GM23338 (cell line): ENCODE results near the gene ESYT2. TPM values are rescaled to one million over a fixed set of nuclear protein-coding genes. Genes with fewer than 3 reads are reported as not detected.

ENCODE experiments used
- ATAC-seq: fragments of 200-7000 bp; cut with Tn5 transposase; 3 replicates; pipeline ENCODE4 v1.9.1; 2020
- DNase-seq: peaks from one replicate; pipeline ENCODE4 v3.0.0-alpha.2; 2015; ENCODE audit warnings: low spot score
- H2AFZ ChIP-seq: fragments of 200-600 bp; sonication (generic); 2 replicates; pipeline ENCODE4 v1.8.0; 2016; ENCODE audit warnings: antibody characterized with exemption, mild to moderate bottlenecking, moderate library complexity
- H3F3A ChIP-seq: fragments of 200-600 bp; sonication (generic); replicated peaks from 2 replicates; pipeline ENCODE4 v1.8.0; 2017; ENCODE audit warnings: antibody characterized with exemption, mixed run types, low read depth
- H3K27ac ChIP-seq: fragments of 200-600 bp; sonication (generic); 2 replicates; pipeline ENCODE4 v1.6.1; 2016; ENCODE audit warnings: low read depth
- H3K27me3 ChIP-seq: fragments of 200-600 bp; sonication (generic); 2 replicates; pipeline ENCODE4 v1.8.0; 2016; ENCODE audit warnings: mild to moderate bottlenecking, mixed run types, moderate library complexity; ENCODE audit not compliant: insufficient read depth
- H3K36me3 ChIP-seq: fragments of 200-600 bp; sonication (generic); 2 replicates; pipeline ENCODE4 v1.8.0; 2016; ENCODE audit warnings: mild to moderate bottlenecking; ENCODE audit not compliant: insufficient read depth
- H3K4me1 ChIP-seq: fragments of 200-600 bp; sonication (generic); 2 replicates; pipeline ENCODE4 v1.8.0; 2016; ENCODE audit warnings: mild to moderate bottlenecking, moderate library complexity; ENCODE audit not compliant: insufficient read depth
- H3K4me2 ChIP-seq: fragments of 200-600 bp; sonication (generic); 2 replicates; pipeline ENCODE4 v1.7.1; 2017; ENCODE audit warnings: mixed run types
- H3K4me3 ChIP-seq: fragments of 200-600 bp; sonication (generic); 2 replicates; pipeline ENCODE4 v1.6.1; 2016; ENCODE audit warnings: mixed run types
- H3K79me2 ChIP-seq: fragments of 200-600 bp; sonication (generic); replicated peaks from 2 replicates; pipeline ENCODE4 v1.8.0; 2017; ENCODE audit warnings: mild to moderate bottlenecking; ENCODE audit not compliant: insufficient read depth
- H3K9me2 ChIP-seq: fragments of 200-600 bp; sonication (generic); 2 replicates; pipeline ENCODE4 v1.8.0; 2017; ENCODE audit not compliant: insufficient read depth
- H4K20me1 ChIP-seq: fragments of 200-600 bp; sonication (generic); replicated peaks from 2 replicates; pipeline ENCODE4 v1.8.0; 2017; ENCODE audit warnings: mild to moderate bottlenecking; ENCODE audit not compliant: insufficient read depth
- H3K27ac Mint-ChIP-seq: 2 replicates; pipeline ENCODE4 v1.8.0; 2020; ENCODE audit warnings: inconsistent platforms, mild to moderate bottlenecking, moderate library complexity, mixed read lengths
- H3K27me3 Mint-ChIP-seq: 3 replicates; pipeline ENCODE4 v1.8.0; 2022; ENCODE audit warnings: low read depth, mild to moderate bottlenecking, moderate library complexity, mixed read lengths, inconsistent platforms; ENCODE audit not compliant: insufficient read depth, poor library complexity
- H3K36me3 Mint-ChIP-seq: 3 replicates; pipeline ENCODE4 v1.8.0; 2021; ENCODE audit warnings: low read depth, mild to moderate bottlenecking, inconsistent platforms, moderate library complexity, mixed read lengths
- H3K4me1 Mint-ChIP-seq: 3 replicates; pipeline ENCODE4 v1.8.0; 2020; ENCODE audit warnings: mild to moderate bottlenecking, inconsistent platforms, mixed read lengths
- H3K4me3 Mint-ChIP-seq: 3 replicates; pipeline ENCODE4 v1.8.0; 2021; ENCODE audit warnings: moderate library complexity, mild to moderate bottlenecking, inconsistent platforms, mixed read lengths
- H3K9me3 Mint-ChIP-seq: 3 replicates; pipeline ENCODE4 v1.8.0; 2020; ENCODE audit warnings: moderate library complexity, mild to moderate bottlenecking, inconsistent platforms, mixed read lengths
- ETS1 ChIP-seq: IDR thresholded peaks from 2 replicates; pipeline ENCODE4 v1.6.1; 2016; ENCODE audit warnings: antibody characterized with exemption
- EZH2 ChIP-seq: fragments of 200-600 bp; sonication (generic); IDR thresholded peaks from one replicate; pipeline ENCODE4 v1.8.0; 2017; ENCODE audit warnings: antibody characterized with exemption, mild to moderate bottlenecking, low read depth; ENCODE audit not compliant: unreplicated experiment
- EZH2phosphoT487 ChIP-seq: fragments of 200-600 bp; sonication (generic); IDR thresholded peaks from one replicate; pipeline ENCODE4 v1.8.1; 2018; ENCODE audit warnings: antibody characterized with exemption; ENCODE audit not compliant: unreplicated experiment
- ZNF114 ChIP-seq: fragments of 250-450 bp; sonication (Bioruptor Pico); IDR thresholded peaks from 2 replicates; pipeline ENCODE4 v1.5.0; 2020; ENCODE audit warnings: mild to moderate bottlenecking, moderate library complexity
- ZNF331 ChIP-seq: fragments of 250-450 bp; sonication (Bioruptor Pico); IDR thresholded peaks from 2 replicates; pipeline ENCODE4 v1.5.0; 2020; ENCODE audit warnings: low read depth, mild to moderate bottlenecking, moderate library complexity
- ZNF462 ChIP-seq: fragments of 250-450 bp; sonication (Bioruptor Pico); IDR thresholded peaks from 2 replicates; pipeline ENCODE4 v1.5.0; 2020; ENCODE audit warnings: mild to moderate bottlenecking, moderate library complexity
- polyA plus RNA-seq: library from polyadenylated mRNA; unstranded; fragments of >200 nt; fragmentation: Nextera tagmentation; extraction: Ambion mirVana; gene quantifications from 2 replicates; pipeline ENCODE4 v1.2.1, GENCODE V29; 2016
- total RNA-seq: library from RNA; depleted of rRNA; stranded (reverse); fragments of >200 nt; shearing (Covaris generic); gene quantifications from 2 replicates; pipeline ENCODE4 v1.2.3, GENCODE V29; 2014
- TF ChIP-seq, protein P1 (sequence below), 2 experiments: fragments of 200-600 bp in 1 of 2; sonication (generic) in 1 of 2; conservative IDR thresholded peaks; 2 replicates each; pipeline versions ENCODE4 v1.5.1 to v1.6.1; 2016 to 2017; ENCODE audit warnings: antibody characterized with exemption in 2 of 2, low read depth in 2 of 2, mild to moderate bottlenecking in 2 of 2, moderate library complexity in 1 of 2
- TF ChIP-seq, protein P2 (sequence below): IDR thresholded peaks from one replicate; pipeline ENCODE4 v1.6.1; 2018; ENCODE audit warnings: antibody characterized with exemption; ENCODE audit not compliant: unreplicated experiment

The ESYT2 gene
- total and polyA plus RNA-seq, 2 experiments from 2014 or later: 9.6 to 52.7 TPM

- TF ChIP-seq, protein P1, sequence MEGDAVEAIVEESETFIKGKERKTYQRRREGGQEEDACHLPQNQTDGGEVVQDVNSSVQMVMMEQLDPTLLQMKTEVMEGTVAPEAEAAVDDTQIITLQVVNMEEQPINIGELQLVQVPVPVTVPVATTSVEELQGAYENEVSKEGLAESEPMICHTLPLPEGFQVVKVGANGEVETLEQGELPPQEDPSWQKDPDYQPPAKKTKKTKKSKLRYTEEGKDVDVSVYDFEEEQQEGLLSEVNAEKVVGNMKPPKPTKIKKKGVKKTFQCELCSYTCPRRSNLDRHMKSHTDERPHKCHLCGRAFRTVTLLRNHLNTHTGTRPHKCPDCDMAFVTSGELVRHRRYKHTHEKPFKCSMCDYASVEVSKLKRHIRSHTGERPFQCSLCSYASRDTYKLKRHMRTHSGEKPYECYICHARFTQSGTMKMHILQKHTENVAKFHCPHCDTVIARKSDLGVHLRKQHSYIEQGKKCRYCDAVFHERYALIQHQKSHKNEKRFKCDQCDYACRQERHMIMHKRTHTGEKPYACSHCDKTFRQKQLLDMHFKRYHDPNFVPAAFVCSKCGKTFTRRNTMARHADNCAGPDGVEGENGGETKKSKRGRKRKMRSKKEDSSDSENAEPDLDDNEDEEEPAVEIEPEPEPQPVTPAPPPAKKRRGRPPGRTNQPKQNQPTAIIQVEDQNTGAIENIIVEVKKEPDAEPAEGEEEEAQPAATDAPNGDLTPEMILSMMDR (conservative IDR thresholded peaks at IDR 0.05; ENCODE audit: low read depth in 2 of 2): no peak
- TF ChIP-seq, protein P2, sequence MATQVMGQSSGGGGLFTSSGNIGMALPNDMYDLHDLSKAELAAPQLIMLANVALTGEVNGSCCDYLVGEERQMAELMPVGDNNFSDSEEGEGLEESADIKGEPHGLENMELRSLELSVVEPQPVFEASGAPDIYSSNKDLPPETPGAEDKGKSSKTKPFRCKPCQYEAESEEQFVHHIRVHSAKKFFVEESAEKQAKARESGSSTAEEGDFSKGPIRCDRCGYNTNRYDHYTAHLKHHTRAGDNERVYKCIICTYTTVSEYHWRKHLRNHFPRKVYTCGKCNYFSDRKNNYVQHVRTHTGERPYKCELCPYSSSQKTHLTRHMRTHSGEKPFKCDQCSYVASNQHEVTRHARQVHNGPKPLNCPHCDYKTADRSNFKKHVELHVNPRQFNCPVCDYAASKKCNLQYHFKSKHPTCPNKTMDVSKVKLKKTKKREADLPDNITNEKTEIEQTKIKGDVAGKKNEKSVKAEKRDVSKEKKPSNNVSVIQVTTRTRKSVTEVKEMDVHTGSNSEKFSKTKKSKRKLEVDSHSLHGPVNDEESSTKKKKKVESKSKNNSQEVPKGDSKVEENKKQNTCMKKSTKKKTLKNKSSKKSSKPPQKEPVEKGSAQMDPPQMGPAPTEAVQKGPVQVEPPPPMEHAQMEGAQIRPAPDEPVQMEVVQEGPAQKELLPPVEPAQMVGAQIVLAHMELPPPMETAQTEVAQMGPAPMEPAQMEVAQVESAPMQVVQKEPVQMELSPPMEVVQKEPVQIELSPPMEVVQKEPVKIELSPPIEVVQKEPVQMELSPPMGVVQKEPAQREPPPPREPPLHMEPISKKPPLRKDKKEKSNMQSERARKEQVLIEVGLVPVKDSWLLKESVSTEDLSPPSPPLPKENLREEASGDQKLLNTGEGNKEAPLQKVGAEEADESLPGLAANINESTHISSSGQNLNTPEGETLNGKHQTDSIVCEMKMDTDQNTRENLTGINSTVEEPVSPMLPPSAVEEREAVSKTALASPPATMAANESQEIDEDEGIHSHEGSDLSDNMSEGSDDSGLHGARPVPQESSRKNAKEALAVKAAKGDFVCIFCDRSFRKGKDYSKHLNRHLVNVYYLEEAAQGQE: no peak
These were observed 70.6 kb downstream of the ESYT2 start (continued) for GRCh38 chr7:158758586-158759244.

DNA sequence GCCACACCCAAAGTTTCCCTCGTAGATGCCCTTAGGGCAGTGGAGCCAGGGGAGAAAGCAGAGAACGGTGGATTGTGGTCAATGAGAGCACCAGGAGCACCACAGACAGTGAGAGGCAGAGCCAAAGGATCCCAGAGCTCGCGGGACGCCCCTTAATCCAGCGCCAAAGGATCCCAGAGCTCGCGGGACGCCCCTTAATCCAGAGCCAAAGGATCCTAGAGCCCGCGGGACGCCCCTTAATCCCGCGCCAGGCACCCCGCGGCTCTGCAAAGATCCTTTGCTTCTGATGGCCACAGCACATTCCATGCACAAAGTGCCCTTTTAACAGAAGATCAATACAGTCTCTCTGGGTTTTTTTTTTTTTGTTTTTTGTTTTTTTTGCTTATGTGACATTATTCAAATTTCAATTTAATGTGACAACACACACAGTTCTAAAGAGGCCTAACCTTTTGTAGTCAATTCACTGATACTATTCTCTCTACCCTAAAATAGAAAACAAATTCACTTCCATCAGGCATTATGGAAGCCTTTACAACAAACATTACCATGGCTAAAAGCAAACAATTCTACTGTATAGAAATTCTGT, 71.8 kb downstream of the ESYT2 start:
- Histone ChIP-seq H3K9me2 (no peaks in the 10 kb centered on the region), H3K79me2 (no peaks in the 10 kb centered on the region), H4K20me1 (no peaks in the 10 kb centered on the region), H3K4me3 (no peak overlapping the region), H3K4me1 (no peaks in the 10 kb centered on the region), H3F3A (no peaks in the 10 kb centered on the region), H2AFZ (no peak overlapping the region), H3K4me2 (no peak overlapping the region), H3K27ac (no peak overlapping the region), H3K36me3 (peaks cover 8% of the 10 kb centered on the region; the same call in 1 of the 2 replicates), H3K27me3 (no peaks in the 10 kb centered on the region)
- Mint-ChIP-seq H3K36me3 (peaks cover 40% of the 10 kb centered on the region), H3K27me3 (peaks cover 2% of the 10 kb centered on the region), H3K4me3 (no peak overlapping the region), H3K27ac (no peak overlapping the region), H3K9me3 (no peaks in the 10 kb centered on the region), H3K4me1 (no peaks in the 10 kb centered on the region)
- ATAC-seq: no peak
- DNase-seq: no peak
- TF ChIP-seq ETS1 (no peak), ZNF462 (CRISPR knock-in tag) (no peak), EZH2 (no peak), EZH2phosphoT487 (no peak), ZNF331 (no peak), ZNF114 (CRISPR knock-in tag) (no peak)
- TF ChIP-seq, protein P1 (conservative IDR thresholded peaks at IDR 0.05; ENCODE audit: low read depth in 2 of 2): no peak
